Measurements from ENCODE around the gene JARID2. TPM values are rescaled to one million over a fixed set of nuclear protein-coding genes. Genes with fewer than 3 reads are reported as not detected.

JARID2 gene
- total and polyA plus RNA-seq, 2 of the 13 experiments (the other 11 are each of a cell fraction or from before 2014, with no cell fraction given) = 7.5 to 10.3 TPM

DNA sequence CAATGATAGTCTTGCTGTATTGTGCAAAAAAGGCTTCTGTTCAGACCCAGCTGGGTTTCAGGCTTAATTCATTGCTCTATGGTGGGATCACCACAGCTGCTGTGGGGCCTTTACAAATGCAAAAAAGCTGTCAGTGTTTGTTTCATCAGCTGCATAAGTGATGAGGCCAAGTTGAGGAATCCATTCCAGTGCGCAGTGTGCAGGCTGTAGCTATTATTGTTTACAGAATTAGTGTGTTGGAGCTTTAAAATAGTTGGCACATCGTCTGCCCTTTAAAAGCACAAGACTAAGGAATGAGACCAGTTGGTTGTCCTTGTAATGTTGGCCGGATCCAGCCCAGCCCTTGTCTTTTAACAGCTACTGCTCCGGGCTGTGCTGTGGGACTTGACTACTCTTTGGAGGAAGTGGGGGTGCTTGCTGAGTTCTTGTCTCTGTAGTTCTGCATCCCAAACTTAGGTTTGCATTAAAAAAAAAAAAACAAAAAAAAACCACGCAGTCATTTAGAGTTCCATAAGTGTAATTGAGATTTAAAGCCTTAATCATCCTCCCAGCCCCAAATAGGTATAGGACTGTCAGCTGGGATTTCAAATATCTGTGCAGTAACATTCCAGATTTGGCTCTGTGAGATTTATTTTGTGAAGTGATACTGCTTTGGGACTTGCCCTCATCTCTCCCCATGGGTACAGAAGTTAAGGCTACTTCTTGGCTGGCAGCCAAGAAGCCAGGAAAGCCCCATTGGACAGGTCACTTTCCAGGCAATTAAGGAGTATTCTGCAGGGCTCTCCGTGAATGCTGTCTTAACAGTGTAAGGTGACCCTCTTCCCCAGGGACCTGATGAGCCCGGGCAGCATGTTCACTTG lies 19.3 kb downstream of the JARID2 start (continued):
- TF ChIP-seq, protein P1, sequence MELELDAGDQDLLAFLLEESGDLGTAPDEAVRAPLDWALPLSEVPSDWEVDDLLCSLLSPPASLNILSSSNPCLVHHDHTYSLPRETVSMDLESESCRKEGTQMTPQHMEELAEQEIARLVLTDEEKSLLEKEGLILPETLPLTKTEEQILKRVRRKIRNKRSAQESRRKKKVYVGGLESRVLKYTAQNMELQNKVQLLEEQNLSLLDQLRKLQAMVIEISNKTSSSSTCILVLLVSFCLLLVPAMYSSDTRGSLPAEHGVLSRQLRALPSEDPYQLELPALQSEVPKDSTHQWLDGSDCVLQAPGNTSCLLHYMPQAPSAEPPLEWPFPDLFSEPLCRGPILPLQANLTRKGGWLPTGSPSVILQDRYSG (CRISPR knock-in tag; IDR thresholded peaks at IDR 0.05) = no peak
- no peak for TF ChIP-seq NCOA1 (CRISPR knock-in tag; IDR thresholded peaks at IDR 0.05)
- TF ChIP-seq, protein P2, sequence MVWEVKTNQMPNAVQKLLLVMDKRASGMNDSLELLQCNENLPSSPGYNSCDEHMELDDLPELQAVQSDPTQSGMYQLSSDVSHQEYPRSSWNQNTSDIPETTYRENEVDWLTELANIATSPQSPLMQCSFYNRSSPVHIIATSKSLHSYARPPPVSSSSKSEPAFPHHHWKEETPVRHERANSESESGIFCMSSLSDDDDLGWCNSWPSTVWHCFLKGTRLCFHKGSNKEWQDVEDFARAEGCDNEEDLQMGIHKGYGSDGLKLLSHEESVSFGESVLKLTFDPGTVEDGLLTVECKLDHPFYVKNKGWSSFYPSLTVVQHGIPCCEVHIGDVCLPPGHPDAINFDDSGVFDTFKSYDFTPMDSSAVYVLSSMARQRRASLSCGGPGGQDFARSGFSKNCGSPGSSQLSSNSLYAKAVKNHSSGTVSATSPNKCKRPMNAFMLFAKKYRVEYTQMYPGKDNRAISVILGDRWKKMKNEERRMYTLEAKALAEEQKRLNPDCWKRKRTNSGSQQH (CRISPR knock-in tag; IDR thresholded peaks at IDR 0.05; ENCODE audit: low read depth) = no peak

DNA sequence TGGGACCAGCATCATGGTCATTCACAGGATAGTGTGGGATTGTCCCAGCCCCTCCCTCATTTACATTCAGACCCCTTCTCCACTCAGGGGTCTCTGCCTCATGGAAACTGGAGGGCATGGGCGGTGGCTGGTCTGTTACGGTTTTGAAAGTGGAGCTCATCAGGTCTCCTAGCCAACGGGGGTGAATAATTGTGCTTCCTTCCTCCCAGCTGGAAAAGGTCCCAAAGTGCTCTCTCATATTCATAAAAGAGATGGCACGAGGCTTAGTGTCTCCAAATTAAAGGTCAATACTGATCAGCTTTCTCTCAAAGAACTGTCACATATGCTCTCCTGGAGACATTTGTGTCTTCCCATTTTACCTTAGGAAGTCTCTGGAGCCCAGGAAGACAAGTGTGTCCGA lies 19.9 kb downstream of the JARID2 start:
- peak overlapping the region in 2 of 3 experiments; percentile 35; a peak in 2 of 6 replicates for H3K4me3 ChIP-seq (replicated peaks in 1 of 3; ENCODE audit: insufficient read depth in 1 of 3, low read depth in 2 of 3, low read length in 3 of 3)
- BruUV-seq (replicated peaks) = no TSS peak
- ChIA-PET POLR2A (interaction anchor here (1.1 to 2.9 kb wide), 6 partner anchors 9 to 20 kb away, joined by 3 to 21 read pairs (median 6); partner anchors contain the start of gene JARID2), CTCF (ENCODE audit: low intra/inter-chr PET ratio, low total read pairs) (no interaction called here)
- peak overlapping the region; percentile 76 for H3K27ac ChIP-seq (ENCODE audit: extremely low read length, insufficient read depth, low read length)
- ATAC-seq (no peak; the same call in 2 of the 3 replicates), DNase-seq (ENCODE audit: low spot score) (no peak), FAIRE-seq (no peak)
- no peaks in the 10 kb centered on the region for H3K27me3 ChIP-seq (ENCODE audit: control insufficient read depth in 1 of 2, insufficient read depth in 2 of 2, low read length in 2 of 2)
- H3K4me1 ChIP-seq (ENCODE audit: insufficient read depth, low read length) = peaks cover 71% of the 10 kb centered on the region
- in situ Hi-C loops (cut with HindIII; ENCODE audit: extremely low pct_ligation_motif_present, low pct_unique_long_range_greater_than_20kb) = no loop called here
- intact Hi-C loops (cut with micrococcal nuclease; ENCODE audit: unreplicated experiment) = loop anchor here (2.0 kb wide), 2 partner anchors 15 to 17 kb away; no protein-coding TSS in a partner anchor
- no peaks in the 10 kb centered on the region for H3K9me3 ChIP-seq (ENCODE audit: low read length)
- TF ChIP-seq, protein P3, sequence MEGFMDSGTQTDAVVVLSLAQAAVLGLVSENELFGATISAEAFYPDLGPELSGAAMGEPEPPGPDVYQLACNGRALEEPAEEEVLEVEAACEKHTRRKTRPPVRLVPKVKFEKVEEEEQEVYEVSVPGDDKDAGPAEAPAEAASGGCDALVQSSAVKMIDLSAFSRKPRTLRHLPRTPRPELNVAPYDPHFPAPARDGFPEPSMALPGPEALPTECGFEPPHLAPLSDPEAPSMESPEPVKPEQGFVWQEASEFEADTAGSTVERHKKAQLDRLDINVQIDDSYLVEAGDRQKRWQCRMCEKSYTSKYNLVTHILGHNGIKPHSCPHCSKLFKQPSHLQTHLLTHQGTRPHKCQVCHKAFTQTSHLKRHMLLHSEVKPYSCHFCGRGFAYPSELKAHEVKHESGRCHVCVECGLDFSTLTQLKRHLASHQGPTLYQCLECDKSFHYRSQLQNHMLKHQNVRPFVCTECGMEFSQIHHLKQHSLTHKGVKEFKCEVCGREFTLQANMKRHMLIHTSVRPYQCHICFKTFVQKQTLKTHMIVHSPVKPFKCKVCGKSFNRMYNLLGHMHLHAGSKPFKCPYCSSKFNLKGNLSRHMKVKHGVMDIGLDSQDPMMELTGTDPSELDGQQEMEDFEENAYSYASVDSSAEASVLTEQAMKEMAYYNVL (CRISPR knock-in tag; IDR thresholded peaks at IDR 0.05; ENCODE audit: borderline replicate concordance) = no peak
- TF ChIP-seq, protein P4, sequence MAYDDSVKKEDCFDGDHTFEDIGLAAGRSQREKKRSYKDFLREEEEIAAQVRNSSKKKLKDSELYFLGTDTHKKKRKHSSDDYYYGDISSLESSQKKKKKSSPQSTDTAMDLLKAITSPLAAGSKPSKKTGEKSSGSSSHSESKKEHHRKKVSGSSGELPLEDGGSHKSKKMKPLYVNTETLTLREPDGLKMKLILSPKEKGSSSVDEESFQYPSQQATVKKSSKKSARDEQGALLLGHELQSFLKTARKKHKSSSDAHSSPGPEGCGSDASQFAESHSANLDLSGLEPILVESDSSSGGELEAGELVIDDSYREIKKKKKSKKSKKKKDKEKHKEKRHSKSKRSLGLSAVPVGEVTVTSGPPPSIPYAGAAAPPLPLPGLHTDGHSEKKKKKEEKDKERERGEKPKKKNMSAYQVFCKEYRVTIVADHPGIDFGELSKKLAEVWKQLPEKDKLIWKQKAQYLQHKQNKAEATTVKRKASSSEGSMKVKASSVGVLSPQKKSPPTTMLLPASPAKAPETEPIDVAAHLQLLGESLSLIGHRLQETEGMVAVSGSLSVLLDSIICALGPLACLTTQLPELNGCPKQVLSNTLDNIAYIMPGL (CRISPR knock-in tag; IDR thresholded peaks at IDR 0.05; ENCODE audit: borderline replicate concordance in 1 of 2, low read depth in 1 of 2) = no peak; a peak in 1 of 4 replicates
- TF ChIP-seq, protein P5, sequence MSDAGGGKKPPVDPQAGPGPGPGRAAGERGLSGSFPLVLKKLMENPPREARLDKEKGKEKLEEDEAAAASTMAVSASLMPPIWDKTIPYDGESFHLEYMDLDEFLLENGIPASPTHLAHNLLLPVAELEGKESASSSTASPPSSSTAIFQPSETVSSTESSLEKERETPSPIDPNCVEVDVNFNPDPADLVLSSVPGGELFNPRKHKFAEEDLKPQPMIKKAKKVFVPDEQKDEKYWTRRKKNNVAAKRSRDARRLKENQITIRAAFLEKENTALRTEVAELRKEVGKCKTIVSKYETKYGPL (CRISPR knock-in tag; IDR thresholded peaks at IDR 0.05) = no peak
- TF ChIP-seq MED1 (CRISPR knock-in tag; IDR thresholded peaks at IDR 0.05) = no peak
- no peak for TF ChIP-seq PHF21A (CRISPR knock-in tag; IDR thresholded peaks at IDR 0.05)
- TF ChIP-seq RFXANK (CRISPR knock-in tag; IDR thresholded peaks at IDR 0.05) = no peak
- H2AFZ ChIP-seq (ENCODE audit: low read length) = no peak overlapping the region
- H3K36me3 ChIP-seq (replicated peaks in 1 of 2; ENCODE audit: control insufficient read depth in 1 of 2, insufficient read depth in 2 of 2, low read length in 2 of 2) = no peaks in the 10 kb centered on the region
- peak overlapping the region; percentile 56; the same call in 1 of the 2 replicates for H3K9ac ChIP-seq (ENCODE audit: insufficient read depth, low read depth, low read length)
- H4K20me1 ChIP-seq (ENCODE audit: insufficient read depth, low read length) = peaks cover 7% of the 10 kb centered on the region; the same call in 1 of the 2 replicates
- peaks cover 89% of the 10 kb centered on the region for H3K79me2 ChIP-seq (ENCODE audit: insufficient read depth, low read length)
- WGBS (ENCODE audit: low lambda C conversion rate) = 70% methylated on average over 5 of the region's 5 CpGs
- peak overlapping the region; percentile 70 for H3K4me2 ChIP-seq (ENCODE audit: low read depth, low read length)

Measured in HepG2 (cell line).